Right atrium auricular region (tissue), 2 donors: Measurements from ENCODE around the gene ARHGAP12. TPM values are rescaled to one million over a fixed set of nuclear protein-coding genes. Genes with fewer than 3 reads are reported as not detected.

Experiments used
- DNase-seq: peaks from one replicate; pipeline ENCODE4 v3.0.0-alpha.2; 2019; ENCODE audit warnings: low spot score
- H3K27ac ChIP-seq, 2 donors: fragments of 200-600 bp; sonication (generic); 1 replicate in 1 of 2; 2 replicates in 1 of 2; pipeline ENCODE4 v1.5.1; 2016 to 2019
- H3K27me3 ChIP-seq, 2 donors: fragments of 200-600 bp; sonication (generic); one replicate each; pipeline versions ENCODE4 v1.5.1 to v1.6.0; 2017 to 2019
- H3K36me3 ChIP-seq: fragments of 200-600 bp; sonication (generic); one replicate; pipeline ENCODE4 v1.5.1; 2016
- H3K4me1 ChIP-seq, 2 donors: fragments of 200-600 bp; sonication (generic); one replicate each; pipeline versions ENCODE4 v1.5.1 to v1.6.0; 2017 to 2019
- H3K4me3 ChIP-seq, 2 donors: fragments of 200-600 bp; sonication (generic); 1 replicate in 1 of 2; 2 replicates in 1 of 2; pipeline ENCODE4 v1.5.1; 2017 to 2019; ENCODE audit warnings: mild to moderate bottlenecking in 1 of 2, moderate library complexity in 1 of 2
- H3K9me3 ChIP-seq, 2 donors: fragments of 200-600 bp; sonication (generic); one replicate each; pipeline ENCODE4 v1.5.1; 2019
- total RNA-seq, 2 donors: library from RNA; depleted of rRNA; stranded (reverse); fragments of >200 nt; gene quantifications; one replicate each; pipeline ENCODE4 v1.1.0, GENCODE V29; 2016
- TF ChIP-seq, protein P1 (sequence below), 2 donors: fragments of 200-600 bp; sonication (generic); IDR thresholded peaks; one replicate each; pipeline ENCODE4 v1.5.1; 2019; ENCODE audit warnings: antibody characterized with exemption in 2 of 2

Gene ARHGAP12
- total RNA-seq, 2 donors from 2014 or later = 20.8 to 24.1 TPM

DNA sequence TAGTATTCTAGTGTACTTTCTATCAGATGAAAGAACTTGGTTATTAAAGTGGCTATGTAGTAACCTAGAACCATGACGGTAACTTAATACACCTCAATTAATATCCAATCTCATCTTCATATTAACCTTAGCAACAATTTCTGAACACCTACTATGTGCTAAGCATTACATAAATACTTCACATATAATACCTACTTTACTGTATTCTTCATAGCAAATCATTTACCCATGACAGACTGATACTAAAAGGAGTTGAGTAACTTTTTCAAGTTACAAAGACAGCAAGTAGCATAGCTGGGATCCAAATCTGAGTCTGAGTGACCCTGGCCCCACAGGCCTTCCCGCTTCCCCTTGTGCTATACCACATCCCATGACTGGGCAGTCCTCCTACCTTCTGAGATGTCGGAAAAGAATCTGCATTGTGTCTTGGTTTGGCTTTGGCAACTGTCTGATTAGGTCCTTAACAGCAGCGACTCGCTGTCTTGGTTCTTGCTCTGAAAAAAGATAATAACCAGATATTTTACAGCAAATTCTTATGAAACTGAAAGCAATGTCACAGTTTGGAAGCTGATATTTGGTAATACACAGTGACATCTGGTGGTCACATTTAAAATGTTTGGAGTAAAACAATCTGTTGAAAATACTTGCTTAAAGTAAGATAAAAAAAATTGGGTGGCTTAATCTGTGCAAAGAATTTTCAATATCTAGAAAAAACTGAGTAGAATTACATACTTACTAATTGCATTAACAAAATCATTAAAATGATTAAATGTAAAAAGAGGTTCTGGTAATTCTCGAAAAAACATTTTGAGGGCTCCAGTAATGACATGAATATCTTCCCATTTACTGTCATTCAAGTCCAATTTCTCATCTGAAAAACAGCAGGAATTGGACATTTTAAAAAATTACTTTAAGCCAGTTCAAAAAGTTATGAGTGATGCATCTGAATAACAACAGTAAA lies 120.1 kb downstream of the ARHGAP12 start:
- Histone ChIP-seq H3K36me3 (no peaks in the 10 kb centered on the region), H3K4me3 (peak overlapping the region; percentile 20 to 40), H3K27me3 (no peaks in the 10 kb centered on the region), H3K4me1 (no peaks in the 10 kb centered on the region), H3K27ac (peak overlapping the region; percentile 75), H3K9me3 (no peaks in the 10 kb centered on the region)
- peak; percentile 62 for DNase-seq
- TF ChIP-seq, protein P1, sequence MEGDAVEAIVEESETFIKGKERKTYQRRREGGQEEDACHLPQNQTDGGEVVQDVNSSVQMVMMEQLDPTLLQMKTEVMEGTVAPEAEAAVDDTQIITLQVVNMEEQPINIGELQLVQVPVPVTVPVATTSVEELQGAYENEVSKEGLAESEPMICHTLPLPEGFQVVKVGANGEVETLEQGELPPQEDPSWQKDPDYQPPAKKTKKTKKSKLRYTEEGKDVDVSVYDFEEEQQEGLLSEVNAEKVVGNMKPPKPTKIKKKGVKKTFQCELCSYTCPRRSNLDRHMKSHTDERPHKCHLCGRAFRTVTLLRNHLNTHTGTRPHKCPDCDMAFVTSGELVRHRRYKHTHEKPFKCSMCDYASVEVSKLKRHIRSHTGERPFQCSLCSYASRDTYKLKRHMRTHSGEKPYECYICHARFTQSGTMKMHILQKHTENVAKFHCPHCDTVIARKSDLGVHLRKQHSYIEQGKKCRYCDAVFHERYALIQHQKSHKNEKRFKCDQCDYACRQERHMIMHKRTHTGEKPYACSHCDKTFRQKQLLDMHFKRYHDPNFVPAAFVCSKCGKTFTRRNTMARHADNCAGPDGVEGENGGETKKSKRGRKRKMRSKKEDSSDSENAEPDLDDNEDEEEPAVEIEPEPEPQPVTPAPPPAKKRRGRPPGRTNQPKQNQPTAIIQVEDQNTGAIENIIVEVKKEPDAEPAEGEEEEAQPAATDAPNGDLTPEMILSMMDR (IDR thresholded peaks at IDR 0.05) = peak; percentile 32 to 74

DNA sequence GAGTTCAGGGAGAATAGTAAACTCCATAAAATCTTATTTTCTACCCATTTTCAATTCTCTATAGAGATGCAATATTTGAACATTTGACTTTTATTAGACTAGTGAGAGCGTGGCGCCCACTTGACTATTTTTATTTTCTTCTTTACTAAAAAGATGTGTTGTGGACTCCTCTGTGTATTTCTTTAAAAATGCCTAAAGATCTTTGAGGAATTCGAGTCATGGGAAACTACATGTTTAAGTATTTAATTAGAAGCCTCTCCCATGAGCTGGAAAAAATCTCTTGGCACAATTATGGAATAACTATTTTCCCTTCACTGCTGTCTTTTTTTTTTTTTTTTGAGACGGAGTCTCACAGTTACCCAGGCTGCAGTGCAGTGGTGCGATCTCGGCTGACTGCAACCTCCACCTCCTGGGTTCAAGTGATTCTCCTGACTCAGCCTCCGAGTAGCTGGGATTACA lies 124.2 kb downstream of the ARHGAP12 start:
- Histone ChIP-seq H3K27ac (peak overlapping the region in 1 of 2 donors; percentile 9), H3K4me3 (no peak overlapping the region)

DNA sequence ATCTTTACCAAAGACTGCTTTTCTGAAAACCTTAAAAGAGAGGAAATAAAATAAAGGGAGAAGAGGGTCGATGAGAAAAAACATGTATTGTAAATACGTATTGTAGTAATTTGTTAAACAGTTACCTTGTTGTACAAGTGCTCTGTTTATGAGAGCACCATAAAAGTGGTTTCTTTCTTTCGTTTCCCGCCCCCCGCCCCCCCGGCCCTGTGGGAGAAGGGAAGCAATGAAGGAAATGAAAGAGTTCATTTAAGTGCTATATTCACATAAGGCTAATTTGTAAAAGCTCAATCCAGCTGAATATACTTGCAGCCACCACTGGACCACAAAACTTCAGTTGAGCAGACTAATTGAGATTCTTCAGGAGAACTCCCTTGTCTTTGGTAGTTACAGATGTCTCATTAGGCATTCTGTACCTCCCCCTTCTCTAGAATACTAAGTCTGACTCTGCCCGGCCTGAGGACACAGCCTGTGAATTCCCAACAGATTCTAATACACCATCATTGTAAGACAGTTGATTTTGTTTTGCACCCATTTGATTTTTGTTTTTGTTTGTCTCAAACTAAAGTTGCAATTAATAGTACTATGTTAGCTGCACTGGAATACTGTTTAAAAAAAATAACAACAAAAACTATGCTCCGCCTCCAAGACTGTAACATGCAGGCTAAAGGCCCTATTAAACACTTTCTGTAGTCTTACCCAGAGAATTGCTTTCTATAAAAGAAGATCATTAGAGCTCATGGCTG lies 124.9 kb downstream of the ARHGAP12 start:
- H3K4me1 ChIP-seq = no peaks in the 10 kb centered on the region
- DNase-seq = no peak
- no peak overlapping the region for H3K4me3 ChIP-seq
- TF ChIP-seq, protein P1 (IDR thresholded peaks at IDR 0.05) = no peak
- H3K9me3 ChIP-seq = no peaks in the 10 kb centered on the region
- no peaks in the 10 kb centered on the region for H3K27me3 ChIP-seq
- H3K27ac ChIP-seq = no peak overlapping the region
- no peaks in the 10 kb centered on the region for H3K36me3 ChIP-seq

More for the DNA sequence above, 124.2 kb downstream of the ARHGAP12 start:
- no peaks in the 10 kb centered on the region for H3K27me3 ChIP-seq
- no peaks in the 10 kb centered on the region for H3K4me1 ChIP-seq
- no peak for DNase-seq
- H3K9me3 ChIP-seq = no peaks in the 10 kb centered on the region
- TF ChIP-seq, protein P1 (IDR thresholded peaks at IDR 0.05) = no peak
- H3K36me3 ChIP-seq = no peaks in the 10 kb centered on the region

DNA sequence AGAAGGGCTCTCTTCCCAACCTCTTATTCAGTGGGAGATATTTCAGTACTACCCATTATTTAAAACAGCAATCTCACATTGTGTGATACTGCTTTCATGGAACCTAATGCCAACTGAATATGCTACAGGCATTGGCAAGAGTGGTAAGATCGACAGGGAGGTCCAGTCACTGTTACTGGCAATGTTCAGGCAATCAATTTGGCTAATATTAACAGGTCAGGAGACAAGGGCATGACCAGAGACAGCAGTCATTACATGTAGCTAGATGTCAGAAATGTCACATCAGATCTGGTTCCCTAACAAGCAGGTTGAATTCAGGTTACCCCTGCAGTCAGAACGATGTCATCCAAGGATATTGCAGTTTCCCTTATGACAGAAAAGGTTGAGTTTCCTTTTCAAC lies 129.4 kb downstream of the ARHGAP12 start:
- Histone ChIP-seq H3K27ac (no peak overlapping the region), H3K9me3 (no peaks in the 10 kb centered on the region), H3K36me3 (no peaks in the 10 kb centered on the region), H3K4me3 (no peak overlapping the region), H3K27me3 (no peaks in the 10 kb centered on the region), H3K4me1 (no peaks in the 10 kb centered on the region)
- DNase-seq = no peak
- TF ChIP-seq, protein P1 (IDR thresholded peaks at IDR 0.05) = no peak

DNA sequence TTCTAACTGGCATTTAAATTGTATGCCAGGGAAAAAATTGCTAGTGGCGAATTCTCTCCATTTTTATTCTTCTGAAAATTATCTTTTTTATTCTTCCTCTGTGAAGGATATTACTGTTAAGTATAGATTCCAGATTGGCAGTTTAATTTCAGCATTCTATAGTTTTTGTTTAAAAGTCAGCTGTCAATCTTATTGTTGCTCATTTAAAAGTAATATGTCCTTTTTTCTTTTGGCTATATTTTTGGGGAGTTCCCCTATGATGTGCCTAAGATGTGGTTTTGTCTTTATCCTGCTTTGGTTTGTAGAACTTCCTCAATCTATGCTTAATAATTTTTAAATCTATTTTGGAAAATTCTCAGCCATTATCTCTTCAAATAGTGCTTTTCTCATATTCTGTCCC lies 135.9 kb downstream of the ARHGAP12 start:
- Histone ChIP-seq H3K27me3 (no peaks in the 10 kb centered on the region), H3K27ac (no peak overlapping the region), H3K9me3 (no peaks in the 10 kb centered on the region), H3K4me1 (no peaks in the 10 kb centered on the region), H3K36me3 (no peaks in the 10 kb centered on the region), H3K4me3 (no peak overlapping the region)
- TF ChIP-seq, protein P1 (IDR thresholded peaks at IDR 0.05) = no peak
- DNase-seq = no peak
